HCEC 1CT (cell line): ENCODE measurements around the gene SLC26A4.

Experiments used
- DNase-seq: peaks from one replicate; pipeline ENCODE4 v3.0.0-alpha.2; 2017

Gene SLC26A4

DNA sequence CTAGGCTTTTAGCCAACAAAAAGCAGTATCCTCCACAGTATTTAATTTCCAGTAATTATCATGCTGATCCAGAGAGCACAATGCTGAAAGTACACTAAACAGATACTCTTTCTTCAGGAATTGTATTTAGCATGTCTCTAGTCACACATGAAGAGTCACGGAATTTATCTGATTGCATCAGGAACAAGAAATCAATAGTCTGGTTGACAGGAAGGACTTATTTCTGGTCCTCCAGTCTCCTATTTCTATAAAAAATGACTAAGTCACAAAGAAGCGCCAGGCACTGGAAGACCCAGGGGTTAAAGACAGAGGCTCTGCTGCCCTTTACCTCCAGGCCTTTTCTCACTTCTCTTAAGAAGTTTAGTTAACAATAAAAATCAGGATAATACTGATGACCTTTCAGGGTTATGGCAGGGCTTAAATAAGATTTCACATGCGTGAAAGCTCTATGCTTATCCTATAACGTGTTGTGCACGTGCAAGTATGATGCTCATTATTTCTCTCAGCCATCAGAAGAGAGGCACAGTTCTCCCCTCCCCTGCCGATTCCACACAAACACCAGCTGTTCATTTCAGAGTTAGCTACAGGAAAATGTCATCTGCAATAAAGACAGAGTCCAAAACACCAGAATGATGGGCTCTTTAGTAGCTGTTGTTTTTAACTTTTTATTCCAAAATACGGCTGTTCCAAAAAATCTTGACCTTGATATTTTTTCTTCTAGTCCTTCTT is 36.9 kb downstream of the SLC26A4 start:
- DNase-seq = no peak

DNA sequence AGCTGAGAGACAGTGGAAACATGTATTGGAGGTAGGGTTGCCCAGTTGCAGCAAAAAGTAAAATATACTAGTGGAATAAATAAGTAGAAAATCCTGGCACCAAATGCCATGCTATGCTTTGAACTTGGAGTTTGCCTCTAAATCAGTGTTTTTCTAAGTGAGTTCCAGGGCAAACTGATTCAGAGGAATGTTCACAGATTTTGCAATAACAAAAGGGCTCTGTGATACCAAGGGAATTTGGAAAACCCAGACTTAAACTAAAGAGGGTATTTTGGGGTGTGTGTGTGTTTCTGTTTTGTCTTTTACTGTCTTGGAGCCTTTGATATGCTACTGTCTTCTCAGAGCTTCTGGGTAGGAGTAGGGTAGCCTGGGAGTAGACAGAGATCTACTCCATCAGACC is 39.9 kb downstream of the SLC26A4 start:
- DNase-seq = no peak

DNA sequence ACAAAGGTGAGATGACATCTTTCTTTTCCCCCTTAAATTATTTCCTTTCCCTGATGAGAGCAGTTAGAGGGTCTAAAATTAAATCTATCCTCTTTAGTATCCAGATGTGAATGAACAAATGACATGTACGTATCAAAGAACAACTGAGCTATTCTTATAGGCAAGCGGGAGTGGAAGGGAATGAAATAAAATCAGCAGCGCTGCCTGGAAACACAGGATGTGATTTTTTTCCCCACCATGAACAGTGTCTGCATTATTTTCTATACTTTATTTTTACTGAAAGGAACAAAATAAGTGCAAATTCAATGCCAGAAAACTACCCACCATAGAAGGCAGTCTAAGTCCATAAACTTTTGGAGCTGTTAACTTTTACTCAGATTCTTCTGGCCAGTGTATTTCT is 40.6 kb downstream of the SLC26A4 start:
- no peak for DNase-seq

DNA sequence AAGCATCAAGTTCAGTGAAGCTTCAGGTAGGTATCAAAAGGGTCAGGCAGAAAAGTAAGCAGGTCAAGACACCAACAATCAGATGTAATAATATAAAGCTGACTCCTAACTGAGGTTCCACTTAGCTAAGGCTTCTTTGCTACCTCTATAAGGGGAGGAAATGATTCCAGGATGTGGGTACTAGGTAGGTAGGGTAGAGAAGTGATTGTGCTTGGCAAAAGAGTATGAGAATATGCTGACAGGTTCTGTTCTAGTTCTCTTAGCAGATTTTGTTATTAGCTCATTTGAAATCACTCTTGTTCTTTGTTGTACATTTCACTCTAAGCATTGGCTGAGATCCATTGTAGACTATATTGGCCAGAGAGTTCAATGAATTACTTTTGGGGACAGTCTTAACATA is 42.6 kb downstream of the SLC26A4 start:
- no peak for DNase-seq

DNA sequence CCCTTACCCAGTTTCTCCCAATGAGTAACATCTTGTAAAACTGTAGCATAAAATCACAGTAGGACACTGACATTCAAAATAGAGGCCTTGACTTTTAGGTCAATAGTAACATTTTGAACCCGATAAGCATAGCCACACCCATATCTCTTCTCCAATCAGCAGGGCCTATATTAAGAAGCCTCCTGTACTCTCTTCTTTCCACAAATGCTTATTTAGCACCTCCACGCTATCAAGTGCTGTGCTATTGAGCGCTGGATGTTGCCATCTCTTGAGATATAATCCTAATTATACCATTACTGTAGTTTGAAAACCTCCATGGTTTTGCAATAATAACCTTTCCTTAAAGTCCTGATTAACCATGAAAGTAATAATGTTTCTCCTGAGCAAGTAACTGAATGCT is 43.2 kb downstream of the SLC26A4 start:
- DNase-seq = no peak

DNA sequence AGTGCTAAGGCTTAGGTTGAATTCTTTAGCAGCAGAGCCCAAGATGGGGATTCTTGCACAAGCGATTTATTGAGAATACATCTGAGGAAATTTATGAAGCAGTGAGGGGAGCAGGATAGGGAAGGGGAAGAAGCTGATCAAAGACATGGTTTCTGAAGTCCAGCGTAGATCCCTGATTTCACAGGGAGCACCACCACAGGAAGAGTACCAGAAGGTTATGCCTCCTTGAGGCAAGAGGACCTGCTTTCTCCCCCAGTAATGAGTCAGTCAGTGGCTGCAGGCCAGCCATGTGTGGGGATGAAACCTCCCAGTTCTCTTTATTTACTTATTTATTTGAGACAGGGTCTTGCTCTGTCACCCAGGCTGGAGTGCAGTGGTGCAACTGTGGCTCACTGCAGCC is 48.3 kb downstream of the SLC26A4 start:
- DNase-seq = no peak

DNA sequence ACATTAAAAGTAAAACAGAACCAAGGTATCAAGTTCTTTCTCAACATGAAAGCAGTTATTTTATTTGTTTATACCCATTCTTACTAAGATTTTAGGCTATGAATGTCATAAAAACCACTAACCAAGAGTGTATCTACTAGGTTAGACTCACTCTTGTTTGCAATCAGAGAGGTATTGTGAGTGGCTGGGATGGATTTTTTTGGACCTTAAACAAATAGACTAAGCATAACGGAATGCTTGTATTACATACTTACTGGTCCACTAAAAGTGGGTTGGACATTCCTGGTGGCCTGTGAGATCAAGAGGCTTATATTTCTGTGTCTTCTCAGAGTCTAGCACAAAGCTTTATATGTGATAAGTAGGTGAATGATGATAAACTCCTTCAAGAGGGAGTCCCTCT is 50.7 kb downstream of the SLC26A4 start:
- DNase-seq = peak; percentile 73

DNA sequence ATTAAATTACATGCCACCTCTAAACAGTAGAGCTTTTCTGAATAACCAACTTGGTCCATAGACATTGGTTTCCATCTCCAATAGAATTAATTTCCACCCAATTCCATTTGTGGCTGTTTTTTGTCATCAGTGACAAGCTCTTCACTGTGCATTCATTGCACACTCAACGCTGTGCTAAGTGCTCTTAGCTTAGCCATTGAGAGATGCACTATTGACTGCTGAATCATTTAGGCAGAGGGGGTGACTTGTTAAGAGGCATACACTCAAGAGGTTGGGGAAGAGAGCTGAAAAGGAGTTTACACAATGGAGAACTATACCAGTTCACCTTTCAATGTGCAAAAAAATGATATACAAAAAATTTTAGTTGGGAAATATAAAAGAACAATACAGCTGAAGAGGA is 51.4 kb downstream of the SLC26A4 start:
- no peak for DNase-seq

DNA sequence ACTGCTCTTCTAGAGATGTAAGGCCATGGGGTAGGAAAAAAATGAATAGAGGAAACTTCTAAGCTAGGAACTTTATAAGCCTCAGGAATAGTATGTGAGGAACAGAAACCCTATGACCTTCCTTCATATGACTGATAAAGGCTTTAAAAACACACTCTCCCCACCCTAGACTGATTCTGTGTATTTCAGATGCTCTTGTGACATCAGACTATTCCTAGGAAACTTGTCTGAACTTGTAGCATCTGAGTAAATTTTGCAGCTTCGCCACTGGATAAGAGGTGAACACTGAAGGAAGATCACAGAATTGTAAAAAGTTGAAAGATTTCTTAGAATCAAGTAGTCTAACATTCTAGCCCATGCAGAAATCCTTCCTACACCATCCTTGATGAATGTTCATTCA is 52.3 kb downstream of the SLC26A4 start:
- DNase-seq = no peak

DNA sequence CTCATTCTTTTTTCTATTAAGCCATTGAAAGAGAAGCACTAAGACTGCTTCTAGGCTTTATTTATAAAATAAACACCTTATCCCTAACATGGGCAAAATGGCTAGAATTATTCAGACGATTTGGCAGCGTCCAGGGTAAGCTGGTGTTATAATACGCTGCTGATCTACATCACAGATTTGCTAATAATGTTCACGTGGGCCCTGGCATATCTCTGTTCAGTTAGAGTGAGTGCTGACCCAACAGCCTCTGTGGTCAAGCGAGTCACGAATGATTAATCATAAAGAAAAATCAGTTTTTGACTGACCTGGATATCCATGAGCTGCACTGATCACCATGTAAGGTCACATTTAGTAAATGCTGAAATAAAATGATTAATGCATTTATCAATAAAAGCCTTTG is 54.9 kb downstream of the SLC26A4 start:
- DNase-seq = peak; percentile 54

DNA sequence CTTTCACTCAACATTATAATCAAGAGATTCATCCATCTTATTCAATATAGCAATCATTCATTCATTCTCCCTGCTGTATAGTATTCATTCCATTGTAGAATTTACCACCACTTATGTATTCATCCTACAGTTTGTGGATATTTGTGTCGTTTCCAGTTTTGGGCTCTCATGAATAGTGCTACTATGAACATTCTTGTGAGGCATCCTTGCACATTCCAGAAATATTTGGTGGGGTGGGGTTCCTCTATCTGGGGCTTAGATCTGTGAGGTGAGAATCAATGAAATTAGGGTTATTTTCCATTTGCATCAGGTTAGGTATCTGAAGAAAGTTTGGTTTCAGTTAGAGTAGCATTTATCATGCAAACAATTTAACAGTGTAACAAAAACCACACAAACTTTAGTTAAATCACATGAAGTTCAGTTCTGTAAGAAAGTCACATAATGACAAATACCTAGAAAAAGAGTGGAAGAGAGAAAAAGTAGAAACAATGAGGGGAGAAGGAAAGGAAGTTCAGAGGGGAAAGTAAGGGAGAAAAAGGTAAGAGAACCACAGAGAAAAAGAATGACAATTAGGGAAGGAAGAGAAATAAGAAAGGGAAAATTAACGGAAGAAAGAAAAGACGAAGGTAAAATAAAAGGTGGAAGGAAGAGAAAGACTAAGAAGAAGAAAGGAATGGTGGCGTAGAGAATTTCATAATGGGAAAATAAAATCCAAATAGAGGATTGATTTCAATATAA is 58.0 kb downstream of the SLC26A4 start:
- DNase-seq = no peak

DNA sequence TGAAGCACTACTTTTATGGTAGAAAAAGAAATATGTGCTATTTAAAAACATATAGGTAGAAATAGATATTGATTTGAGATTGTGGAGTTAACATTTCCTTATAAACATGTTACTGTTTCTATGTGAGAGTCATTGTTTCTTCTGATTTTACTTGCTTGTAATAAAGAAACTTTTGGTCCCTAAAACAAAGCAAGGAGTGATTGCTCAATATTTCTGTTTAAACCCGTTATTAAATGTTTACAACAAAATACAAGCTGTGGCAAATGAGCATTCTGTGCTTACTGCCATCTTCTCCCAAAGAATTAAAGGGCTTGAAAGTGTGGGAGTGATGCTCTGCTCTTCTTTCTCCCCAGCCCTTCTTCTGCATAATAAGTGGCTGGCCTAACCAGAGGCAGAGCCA is 60.7 kb downstream of the SLC26A4 start:
- no peak for DNase-seq

DNA sequence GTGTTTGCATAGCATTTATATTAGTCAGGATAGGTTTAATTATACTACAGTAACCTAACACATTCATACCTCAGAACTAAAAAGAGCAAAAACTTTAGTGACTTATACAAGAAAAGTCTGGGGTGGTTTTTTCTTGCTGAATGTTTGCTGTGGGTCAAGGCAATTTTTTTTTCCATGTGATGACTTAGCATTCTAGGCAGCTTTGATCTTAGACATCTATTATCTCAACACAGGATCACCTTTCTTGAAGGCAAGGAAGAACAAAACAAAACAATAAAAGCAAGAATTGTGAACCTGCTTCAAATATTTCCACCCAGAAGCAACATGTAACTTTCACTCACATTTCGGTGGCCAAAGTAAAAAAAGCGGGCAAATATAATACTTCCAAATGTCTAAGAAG is 62.6 kb downstream of the SLC26A4 start:
- DNase-seq = no peak

DNA sequence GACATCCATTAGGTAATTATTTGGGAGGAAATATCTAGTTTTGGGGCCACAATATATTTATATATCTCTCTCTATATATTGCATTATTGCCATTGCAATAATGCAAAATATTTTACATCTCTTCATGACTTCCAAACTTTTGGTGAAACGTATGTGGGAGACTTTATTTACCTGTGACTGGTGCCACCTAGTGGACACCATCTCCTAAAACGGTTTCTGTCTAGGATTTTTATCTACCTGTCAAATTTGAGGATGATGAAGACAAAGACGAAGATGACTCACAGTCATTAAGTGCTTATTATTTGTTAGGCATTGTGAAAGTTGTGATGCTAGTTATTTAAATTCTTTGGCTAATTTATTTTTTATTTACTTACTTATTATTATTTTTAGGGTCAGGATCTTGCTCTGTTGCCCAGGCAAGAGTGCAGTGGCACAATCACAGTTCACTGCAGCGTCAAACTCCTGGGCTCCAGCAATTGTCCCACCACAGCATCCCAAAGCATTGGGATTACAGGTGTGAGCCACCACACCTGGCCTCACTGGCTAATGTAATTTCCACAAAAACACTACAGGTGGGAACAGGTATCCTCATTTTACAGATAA is 64.6 kb downstream of the SLC26A4 start:
- peak; percentile 54 for DNase-seq

DNA sequence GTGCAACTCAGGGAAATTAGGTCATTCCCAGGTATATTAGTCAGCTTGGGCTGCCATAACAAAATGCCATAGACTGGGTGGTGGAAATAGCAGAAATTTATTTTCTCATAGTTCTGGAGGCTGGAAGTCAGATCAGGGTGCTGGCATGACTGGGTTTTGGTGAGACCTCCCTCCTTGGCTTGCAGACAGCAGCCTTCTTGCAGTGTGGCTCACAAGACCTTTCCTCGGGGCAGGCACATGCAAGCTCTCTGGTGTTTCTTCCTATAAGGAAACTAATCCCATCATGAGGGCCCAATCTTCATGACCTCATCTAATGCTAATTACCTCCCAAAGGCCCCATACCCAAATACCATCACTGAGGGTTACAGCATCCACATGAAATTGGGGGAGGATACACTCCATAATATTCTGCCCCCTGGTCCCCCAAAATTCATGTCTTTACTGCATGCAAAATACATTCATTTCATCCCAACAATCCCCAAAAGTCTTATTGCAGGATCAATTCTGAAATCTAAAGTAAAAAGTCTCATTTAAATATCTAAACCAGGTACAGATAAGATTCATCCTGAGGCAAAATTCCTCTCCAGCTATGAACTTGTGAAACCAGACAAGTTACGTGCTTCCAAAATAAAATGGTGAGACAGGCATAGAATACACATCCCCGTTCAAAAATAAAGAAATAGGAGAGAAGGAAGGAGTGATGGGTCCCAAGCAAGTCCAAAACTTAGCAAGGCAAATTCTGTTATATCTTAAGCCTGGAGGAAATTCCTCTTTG is 65.9 kb downstream of the SLC26A4 start:
- no peak for DNase-seq

DNA sequence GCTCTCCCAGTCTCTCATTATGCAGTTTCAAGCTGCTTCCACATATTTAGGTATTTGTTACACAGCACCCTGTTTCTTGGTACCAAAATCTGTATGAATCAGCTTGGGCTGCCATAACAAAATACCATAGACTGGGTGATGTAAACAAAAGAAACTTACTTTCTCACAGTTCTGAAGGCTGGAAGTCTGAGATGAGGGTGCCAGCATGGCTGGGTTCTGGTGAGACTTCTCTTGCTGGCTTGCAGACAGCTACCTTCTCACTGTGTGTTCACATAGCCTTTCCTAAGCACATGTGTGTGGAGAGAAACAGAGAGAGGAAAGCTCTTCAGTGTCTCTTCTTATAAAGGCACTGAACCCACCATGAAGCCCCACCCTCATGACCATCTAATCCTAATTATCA is 67.6 kb downstream of the SLC26A4 start:
- no peak for DNase-seq

DNA sequence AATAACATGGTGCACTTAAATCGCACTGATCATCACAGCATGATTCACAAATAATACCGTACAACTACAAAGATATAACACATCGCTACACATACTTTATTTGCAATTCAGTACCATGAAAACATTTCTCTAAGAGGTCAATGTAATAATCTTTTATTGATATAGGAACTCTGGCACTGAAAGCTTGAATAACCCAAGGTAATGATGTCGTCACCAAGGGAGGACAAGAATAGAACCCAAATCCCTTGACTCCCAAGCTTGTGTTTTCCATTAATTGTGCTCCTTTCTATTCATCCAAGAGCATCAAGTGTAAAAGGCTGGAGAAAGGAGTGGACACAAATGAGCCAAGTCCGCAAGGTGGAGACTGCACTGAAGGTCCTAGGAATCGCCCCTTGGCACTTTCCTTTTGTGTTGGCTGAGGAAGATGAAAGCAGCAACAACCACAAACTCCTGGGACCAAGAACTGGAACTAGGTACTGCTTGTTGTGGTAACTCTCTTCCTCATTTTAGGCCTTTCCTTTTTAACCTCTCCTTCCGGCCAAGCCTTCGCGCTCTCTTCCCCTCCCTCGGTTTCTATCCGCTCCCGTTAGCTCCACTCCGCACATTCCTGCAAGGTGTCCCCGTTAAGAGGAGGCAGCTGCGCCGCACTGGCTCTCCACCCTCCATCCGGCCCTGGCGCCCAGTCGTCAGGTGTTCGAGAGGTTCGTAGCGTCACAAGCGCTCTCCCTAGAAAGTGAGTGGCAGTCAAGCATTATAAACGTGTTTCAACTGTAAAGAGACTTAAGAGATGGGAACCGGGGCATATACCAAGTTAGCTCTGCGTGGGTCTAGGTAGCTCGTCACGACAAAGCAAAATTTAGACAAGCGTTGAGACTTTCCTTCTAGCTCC is 82.3 kb downstream of the SLC26A4 start:
- DNase-seq = no peak

DNA sequence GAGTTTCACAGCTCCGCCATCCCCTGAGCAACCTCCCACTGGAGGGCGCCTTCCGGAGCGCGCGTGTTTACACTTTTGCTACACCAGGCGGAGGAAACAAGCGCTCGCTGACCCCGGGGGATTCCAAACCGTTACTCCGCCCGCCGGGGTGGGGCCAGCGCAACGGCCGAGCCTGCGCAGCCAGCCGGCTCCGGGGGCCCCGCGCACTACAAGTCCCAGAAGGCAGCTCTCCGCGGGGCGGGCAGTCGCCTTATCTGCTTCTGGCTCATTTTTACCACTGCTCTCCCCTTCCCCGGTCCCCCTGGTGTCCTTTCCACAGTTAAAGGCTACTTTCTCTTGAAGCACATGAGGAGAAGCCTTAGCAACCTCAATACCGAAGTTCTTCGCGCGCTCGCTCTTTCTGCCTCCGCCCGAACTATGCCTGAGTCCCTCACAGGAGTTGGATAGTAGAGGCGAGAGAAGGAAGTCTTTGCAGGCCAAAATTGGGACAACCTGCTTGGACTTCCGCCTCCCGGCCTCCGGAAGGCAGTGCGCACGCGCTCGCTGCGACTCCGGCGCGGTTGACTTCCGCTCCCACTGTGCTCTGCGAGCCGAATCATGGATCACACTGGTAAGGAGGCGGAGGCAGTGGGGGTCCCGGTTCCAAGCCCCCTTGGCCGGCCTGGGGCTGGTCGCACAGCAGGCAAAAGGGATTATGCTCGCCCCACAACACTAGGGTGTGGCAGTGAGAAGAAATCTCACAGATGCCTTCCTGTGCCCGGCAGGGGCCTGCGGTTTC is 83.1 kb downstream of the SLC26A4 start, which contains the start of gene CBLL1:
Gene CBLL1, plus strand, starts transcription at position 576 of the 778 bp plus-strand sequence. Its CDS starts 22 bp downstream, at position 598.
- DNase-seq = peak; percentile 97

DNA sequence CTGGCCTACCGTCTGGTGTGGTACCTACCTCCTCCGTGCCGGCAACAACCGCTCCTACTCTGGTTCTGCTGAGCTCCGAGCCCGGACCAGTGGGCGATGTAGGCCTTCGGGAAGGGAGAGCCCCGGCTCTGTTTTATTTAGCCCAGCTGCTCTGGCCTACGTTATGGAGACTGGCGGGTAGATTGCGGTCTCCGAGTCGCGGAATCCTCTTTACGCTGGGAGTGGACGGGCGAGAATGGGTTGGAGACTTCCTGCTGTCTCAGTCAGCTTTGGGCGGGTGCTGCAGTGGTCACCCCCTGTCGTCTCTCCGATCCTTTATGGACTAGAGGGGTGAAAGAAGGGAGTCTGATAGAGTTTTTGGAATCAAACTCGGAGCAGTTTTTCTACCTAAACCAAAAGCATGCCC is 83.7 kb downstream of the SLC26A4 start:
- peak; percentile 30 for DNase-seq

DNA sequence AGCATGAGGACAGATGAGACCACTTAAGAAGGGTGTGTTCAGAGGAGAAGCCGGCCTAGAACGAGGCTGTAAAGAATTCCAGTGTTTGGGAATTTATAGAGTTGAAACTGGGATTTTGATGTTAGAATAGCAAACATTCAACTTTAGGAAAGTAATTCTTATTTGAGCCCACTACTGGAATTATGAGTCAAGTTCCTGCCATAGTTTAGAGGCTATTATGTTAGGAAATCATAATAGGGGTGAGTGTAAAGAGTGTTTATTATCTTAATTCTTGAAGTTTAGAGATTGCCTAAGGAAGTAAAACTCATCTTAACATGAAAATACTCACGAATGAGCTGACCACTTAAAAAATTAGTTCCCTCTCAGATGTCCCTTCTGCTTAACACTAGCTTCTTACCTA is 85.4 kb downstream of the SLC26A4 start:
- no peak for DNase-seq

DNA sequence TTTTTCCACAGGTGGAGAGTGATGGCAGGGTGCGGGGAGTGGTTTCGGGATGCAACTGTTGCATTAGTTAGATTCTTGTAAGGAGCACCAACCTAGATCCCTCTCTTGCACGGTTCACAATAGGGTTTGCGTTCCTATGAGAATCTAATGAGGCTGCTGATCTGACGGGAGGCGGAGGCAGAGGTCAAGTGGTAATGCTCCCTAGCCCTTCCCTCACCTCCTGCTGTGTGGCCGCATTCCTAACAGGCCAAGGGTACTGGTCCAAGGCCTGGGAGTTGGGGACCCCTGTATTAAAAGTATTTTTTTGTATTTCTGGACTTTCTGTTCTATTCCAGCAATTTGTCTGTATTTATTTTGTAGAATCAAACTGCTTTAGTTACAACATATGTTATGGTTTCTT is 90.5 kb downstream of the SLC26A4 start:
- DNase-seq = no peak
